SIG-M5 treated with dmso at 0.1 percent for 504 hours (cell line): Measurements from ENCODE around the gene HSBP1L1.
A peak's percentile ranks its signal among the peaks of the same experiment; 100 is the strongest.

ENCODE experiments used
- DNase-seq: peaks from one replicate; lab custom pipeline; 2025; ENCODE audit not compliant: unreplicated experiment; lab: John Stamatoyannopoulos, UW

The HSBP1L1 gene

DNA sequence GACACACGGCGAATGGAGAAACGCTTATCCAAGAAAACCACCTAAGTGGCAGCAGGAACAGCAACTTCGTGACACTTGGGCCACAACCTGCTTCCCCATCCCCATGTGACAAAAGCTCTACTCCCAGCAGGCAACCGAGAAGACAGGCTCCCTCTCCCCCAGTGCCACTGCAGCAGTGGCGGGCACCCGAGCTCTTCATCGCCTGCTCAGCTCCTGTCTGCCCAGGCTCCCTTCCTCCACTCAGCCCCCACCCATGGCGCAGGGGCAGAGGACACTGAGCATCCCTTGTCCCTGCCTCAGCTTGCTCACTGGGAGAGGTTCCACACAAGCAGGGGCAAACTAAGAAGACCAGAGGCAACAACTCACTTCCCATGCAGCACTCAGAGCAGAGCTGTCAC, 35.9 kb upstream of the HSBP1L1 start:
- DNase-seq, result no peak

DNA sequence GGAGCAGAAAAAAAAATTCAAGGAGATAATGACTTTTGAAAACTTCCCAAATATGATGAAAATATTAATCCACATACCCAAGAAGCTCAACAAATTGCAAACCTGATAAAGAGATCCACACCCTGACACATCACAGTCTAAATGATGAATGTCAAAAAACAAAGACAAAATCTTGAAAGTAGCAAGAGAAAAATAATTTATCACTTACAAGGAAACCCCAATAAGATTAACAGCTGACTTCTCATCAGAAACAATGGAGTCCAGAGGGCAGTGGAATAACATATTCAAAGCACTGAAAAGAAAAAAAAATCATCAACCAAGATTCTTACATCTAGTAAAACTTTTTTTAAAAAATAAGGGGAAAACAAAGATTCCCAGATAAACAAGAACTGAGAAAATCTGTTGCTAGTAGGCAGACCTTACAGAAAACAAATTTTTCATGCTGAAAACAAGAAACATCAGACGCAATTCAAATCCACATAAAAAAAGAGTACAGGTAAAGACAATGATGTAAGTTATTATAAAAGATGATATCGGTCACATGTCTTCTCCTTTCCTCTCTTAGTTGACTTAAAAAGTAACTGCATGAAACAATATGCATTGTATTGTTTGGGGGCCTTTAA, 34.3 kb upstream of the HSBP1L1 start:
- DNase-seq, result no peak

DNA sequence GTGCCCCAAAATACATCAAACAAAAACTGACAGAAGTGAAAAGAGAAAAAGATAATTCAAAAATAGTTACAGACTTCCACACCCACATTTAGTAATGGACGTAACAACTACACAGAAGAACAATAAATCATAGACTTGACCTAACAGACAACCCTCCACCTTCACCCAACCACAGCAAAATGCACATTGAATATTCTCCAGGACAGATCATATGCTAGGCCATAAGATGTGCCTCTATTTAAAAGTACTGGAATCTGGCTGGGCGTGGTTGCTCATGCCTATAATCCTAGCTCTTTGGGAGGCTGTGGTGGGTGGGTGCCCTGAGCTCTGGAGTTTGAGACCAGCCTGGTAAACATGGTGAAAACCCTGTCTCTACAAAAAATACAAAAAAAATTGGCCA, 33.0 kb upstream of the HSBP1L1 start:
- DNase-seq, result no peak

- DNase-seq, result no peak
Observed at GRCh38 chr18:79932907-79933306, 31.5 kb upstream of the HSBP1L1 start.

- peak; percentile 63 for DNase-seq
Observed at GRCh38 chr18:79933765-79934164, 30.7 kb upstream of the HSBP1L1 start.

DNA sequence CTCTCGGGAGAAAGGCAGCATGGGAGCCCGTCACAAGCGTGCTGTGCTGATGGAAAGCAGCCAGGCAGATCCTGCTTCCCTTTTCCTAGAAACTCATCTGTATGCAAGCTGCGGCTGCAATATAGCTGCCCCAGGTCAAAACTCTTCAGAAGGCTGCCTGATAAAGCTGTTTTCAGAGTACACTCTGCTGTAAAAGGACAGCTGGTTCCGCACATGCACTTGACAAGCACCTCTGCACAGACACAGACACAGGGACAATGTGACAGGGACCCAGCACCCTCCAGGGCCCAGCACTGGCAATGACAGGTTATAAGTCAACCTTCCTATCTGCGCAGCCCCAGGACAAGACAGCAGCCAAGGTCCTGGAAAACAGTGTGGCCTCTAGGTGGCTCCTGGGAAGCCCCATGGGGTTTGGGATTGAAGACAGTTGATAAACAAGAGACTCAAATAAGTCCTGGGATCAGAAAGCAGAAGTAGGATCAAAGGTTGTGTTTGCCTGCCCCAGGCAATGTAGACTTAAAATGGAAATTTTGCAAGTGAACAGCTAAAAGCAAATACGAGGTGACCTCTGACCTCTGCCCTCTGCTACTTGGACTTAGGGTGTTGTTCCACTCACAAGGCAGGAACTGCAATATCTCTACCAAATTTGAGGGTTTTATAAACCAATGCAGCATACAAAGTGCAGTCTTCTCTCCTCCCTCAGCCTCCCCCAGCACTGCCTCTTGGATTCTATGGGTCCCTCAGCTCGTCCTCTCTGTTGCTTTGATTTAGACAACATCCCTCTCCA, 29.9 kb upstream of the HSBP1L1 start:
- peak; percentile 28 for DNase-seq

DNA sequence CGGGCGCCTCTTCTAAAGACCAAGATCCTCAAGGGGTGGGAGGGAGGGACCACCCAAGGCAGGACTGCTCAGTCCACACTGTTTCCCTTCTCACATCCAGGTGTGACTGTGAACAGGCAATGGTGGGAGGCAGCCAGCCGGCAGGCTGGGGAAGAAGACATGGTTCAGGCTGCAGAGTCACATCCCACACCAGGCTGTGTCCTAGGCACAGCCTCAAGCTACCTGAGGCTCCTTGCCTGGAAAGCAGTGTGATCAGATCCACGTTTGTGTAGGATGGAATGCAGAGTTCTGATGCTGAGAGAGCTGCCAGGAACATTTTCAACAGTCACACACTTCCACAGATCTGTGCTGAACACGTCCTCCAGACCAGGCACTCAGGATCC, 29.4 kb upstream of the HSBP1L1 start:
- no peak for DNase-seq

DNA sequence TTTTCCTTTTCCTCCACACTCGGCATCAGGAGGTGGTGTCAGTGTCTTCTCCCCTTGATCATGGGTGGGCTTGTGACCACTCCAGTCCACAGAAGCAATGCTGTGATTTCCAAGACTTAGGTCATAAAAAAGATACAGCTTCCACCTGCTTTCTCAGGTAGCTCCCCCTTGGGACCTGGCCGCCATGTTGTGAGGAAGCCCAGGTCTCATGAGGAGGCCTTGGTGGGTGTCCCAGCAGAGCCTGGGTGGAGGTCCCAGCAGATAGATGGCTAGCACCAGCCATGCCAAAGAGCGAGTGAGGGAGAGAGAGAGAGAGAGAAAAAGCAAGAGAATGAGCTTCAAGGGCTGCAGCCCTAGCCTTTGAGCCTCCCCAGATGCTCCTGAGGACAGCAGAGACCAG, 28.9 kb upstream of the HSBP1L1 start:
- DNase-seq, result no peak

DNA sequence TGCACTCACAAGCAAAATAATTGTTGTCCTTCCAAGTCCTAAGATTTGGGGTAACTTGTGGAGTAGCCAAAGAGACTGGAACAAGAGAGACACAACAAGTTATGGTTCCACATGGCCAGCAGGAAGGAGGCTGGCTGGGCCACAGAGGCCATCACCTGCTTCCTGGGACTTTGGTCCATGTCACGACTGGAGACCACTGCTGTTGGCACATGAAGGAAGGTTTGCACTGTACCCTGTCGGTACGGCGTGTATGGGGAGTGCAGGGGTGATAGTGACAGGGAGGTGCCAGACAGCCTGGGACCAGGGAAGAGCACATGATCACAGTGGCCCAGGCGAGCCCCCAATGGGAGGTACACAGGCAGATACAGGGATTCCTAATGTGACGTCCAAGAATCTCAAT, 28.5 kb upstream of the HSBP1L1 start:
- no peak for DNase-seq

DNA sequence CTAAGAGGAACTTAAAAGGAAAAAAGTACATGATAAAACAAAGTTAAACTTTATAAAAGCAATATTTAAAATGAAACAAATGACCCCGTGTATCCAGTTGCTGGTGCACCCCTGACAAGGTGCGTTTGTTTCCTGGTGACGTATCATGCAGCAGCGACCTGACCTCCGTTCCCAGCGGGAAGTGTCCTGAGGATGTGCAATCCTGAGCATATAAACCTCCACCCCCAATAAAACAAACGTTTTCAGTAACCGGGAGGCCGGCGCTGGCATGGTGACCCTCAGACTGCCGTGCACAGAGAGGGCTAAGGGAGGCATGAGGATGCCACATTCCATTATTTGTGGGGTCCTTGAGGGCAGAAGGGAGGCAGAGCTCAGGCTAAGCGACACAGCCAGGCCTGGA, 27.8 kb upstream of the HSBP1L1 start:
- DNase-seq, result no peak

DNA sequence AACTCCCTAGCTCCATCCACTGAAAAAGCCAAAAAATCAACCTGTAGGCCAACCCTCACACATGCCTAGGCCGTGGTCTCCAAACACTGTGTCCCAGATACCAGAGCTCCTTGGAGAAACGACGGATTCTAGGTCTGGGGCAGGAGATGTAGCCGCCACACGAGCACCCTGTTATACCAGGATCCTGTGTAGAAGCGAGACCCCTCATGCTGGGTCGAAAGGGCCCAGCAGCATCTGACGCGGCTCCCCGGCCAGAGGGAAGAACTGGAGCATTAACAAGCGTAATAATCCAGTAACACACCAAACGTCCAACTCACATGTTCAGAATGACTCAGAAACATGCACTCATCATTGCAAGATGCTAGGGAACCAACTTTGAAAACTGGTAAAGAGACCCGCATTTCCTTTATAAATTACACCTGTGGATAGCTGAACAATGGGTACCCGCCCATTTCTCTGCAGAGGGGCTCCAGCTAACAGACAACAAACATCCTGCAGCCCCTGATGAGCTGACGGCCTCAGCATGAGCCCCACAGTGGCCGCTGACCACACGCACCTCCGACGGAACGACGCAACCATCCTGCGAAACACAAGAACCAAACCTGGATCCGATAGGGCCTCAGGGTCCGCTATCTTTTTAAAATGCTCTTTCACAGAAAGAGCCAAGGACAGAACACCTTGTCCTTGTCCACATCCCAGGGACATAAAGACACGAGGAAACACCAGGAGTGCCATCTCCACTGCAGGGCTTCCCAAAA, 27.2 kb upstream of the HSBP1L1 start:
- DNase-seq, result no peak

DNA sequence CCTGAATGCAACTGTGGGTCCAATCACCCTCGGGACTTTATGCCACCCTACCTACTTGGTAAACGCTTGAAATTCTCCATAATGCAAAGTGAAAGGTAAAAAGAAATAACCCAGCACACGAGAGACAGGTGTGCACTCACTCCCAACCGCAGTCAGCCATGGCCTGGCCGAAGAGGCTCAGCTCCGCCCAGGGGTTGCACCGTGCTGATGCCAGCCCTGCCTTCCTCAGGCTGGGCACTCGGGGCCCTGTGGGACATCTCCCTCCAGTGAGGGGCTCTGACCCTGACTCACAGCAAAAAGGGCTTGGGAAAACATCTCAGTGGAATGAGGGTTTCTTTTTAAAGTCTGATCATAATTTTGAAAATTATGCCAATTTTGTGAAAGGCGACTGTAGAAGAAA, 26.2 kb upstream of the HSBP1L1 start:
- DNase-seq, result no peak

- DNase-seq, result no peak
Observed at GRCh38 chr18:79939096-79939495, 25.3 kb upstream of the HSBP1L1 start.

- no peak for DNase-seq
Observed at GRCh38 chr18:79940126-79940813, 24.2 kb upstream of the HSBP1L1 start.

DNA sequence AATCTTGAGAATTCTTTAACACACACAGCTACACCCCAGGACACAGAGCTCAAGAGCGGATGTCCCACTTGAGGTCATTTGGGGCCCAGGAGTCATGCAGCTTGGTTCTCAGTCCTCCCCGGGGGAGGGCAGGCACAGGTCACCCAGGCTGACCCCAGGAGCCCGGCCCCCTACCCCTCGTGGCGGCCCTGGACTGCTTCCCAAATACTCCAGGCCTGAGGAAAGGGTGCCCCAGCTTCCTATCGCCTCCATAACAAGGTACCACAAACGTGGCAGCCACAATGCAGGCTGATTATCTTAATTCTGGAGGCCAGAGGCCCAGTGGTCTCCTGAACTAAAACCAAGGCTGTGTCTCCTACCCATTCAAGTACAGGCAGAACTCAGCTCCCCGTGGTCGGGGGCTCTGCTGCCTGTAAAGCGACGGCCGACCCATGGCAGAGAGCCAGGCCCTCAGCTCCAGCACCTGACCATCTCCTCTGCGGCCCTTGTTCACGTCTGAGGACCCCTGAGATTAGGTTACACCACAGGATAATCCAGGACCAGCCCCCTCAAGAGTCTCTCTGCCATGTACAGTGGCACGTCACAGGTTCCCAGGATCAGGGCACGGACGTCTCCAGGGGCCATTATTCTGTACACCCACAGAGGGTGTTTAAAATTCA, 23.5 kb upstream of the HSBP1L1 start:
- no peak for DNase-seq

GRCh38 chr18:79941473-79942119, 22.8 kb upstream of the HSBP1L1 start:
- no peak for DNase-seq

GRCh38 chr18:79942211-79942610, 22.2 kb upstream of the HSBP1L1 start:
- no peak for DNase-seq

DNA sequence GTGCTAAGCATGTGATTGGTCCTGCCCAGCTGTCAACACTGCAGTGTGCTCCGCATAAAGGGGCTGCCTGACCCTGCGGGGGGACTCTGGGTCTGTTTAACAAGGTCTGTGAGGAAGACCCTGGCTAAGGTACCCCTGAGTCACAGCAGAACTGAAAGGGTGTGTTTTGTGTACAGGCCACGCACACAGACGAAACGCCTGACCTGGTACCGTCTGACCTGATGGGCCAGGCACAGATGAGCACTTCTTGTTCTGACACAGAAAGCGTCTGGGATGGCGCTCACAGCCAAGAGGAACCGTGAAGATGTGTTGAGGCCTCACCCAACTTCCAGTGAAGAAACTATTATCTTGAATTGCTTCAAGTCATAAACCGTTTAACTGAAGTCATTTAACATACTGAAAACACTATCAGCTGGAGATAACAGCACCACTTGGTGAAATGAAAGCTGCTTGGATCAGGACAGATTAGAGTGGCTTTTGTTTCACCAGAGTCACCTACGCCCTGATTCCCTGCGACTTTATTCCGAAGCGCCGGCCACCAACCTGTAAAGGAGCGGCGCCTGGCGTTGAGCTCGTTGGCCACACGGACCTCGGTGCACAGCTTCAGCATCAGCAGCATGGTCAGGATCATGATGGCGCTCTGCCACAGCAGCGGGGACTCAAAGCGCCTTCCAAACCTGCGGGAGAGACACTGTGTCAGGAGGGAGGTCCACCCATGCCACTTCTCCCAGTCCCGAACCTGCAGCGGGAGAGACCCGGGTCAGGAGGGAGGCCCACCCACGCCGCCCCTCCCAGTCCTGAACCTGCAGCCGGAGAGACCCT, 21.4 kb upstream of the HSBP1L1 start:
- no peak for DNase-seq

GRCh38 chr18:79943608-79944125, 20.8 kb upstream of the HSBP1L1 start:
- no peak for DNase-seq
